Gastroesophageal sphincter (tissue), 3 donors: ENCODE results near the gene OR51D1.

Experiments
- EP300 ChIP-seq: sonication (generic); formaldehyde crosslinking; IDR thresholded peaks from one replicate; pipeline ENCODE4 v1.6.1; 2017; ENCODE audit warnings: antibody characterized with exemption, mild to moderate bottlenecking
- POLR2A ChIP-seq, 2 donors: fragments of 450-650 bp; IDR thresholded peaks; one replicate each; pipeline ENCODE4 v1.6.1; 2017; ENCODE audit warnings: antibody characterized with exemption in 2 of 2, mild to moderate bottlenecking in 2 of 2, moderate library complexity in 1 of 2
- TF ChIP-seq, protein P1 (sequence below), 4 experiments: fragments of 200-600 bp in 2 of 4; fragments of 450-650 bp in 2 of 4; sonication (generic) in 1 of 4; IDR thresholded peaks; one replicate each; pipeline ENCODE4 v1.5.1; 2017 to 2019; ENCODE audit warnings: antibody characterized with exemption in 4 of 4, mild to moderate bottlenecking in 2 of 4, moderate library complexity in 2 of 4

DNA sequence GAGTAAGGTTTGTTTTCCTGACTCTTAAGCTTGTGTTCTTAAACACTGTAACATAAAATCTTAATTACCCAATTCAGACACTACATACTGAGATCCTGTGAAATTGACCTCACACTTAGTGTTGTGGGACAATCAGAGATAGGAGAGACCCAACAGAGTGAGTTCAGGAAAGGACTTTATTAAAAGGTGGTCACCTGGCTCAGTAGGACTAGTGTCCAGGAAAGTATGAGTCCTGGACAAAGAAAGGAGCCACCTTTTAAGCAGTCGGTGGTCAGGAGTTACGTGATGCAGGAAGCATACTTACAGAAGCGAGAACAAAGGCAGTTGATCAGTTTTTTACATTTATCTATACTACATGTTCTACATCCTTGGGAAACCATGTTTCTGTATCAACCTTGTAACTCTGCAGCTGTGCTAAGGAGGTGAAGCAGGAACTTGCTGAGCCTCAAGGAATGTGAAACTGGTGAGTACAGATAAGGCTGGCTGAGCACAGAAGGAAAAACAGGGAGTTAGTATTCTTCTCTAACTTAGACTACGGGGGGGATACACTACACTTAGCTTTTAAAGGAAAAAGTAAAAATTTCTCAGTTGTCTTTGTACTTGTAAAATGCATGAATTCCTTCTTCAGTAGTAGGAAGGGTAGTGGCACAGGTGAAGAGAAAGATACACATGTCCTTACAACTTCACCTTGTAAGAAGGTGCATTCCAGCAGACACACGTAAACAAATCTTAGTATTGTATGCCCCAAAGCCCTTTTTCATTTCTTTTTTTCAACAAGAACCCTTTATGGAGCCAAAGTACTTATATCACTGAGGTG is 21.6 kb downstream of the OR51D1 start:
- TF ChIP-seq, protein P1, sequence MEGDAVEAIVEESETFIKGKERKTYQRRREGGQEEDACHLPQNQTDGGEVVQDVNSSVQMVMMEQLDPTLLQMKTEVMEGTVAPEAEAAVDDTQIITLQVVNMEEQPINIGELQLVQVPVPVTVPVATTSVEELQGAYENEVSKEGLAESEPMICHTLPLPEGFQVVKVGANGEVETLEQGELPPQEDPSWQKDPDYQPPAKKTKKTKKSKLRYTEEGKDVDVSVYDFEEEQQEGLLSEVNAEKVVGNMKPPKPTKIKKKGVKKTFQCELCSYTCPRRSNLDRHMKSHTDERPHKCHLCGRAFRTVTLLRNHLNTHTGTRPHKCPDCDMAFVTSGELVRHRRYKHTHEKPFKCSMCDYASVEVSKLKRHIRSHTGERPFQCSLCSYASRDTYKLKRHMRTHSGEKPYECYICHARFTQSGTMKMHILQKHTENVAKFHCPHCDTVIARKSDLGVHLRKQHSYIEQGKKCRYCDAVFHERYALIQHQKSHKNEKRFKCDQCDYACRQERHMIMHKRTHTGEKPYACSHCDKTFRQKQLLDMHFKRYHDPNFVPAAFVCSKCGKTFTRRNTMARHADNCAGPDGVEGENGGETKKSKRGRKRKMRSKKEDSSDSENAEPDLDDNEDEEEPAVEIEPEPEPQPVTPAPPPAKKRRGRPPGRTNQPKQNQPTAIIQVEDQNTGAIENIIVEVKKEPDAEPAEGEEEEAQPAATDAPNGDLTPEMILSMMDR (IDR thresholded peaks at IDR 0.05): no peak
- TF ChIP-seq POLR2A (IDR thresholded peaks at IDR 0.05) (no peak), EP300 (no peak)
